Dendritic cell treated with granulocyte-macrophage colony-stimulating factor and Interleukin-4, amounts not matched to agents 40 ng/mL and 50 ng/mL, for 4 days (primary cell): ENCODE measurements around the gene EPHB3.

Experiments used
- H3K27ac Mint-ChIP-seq: one replicate; pipeline ENCODE4 v1.8.0; 2022; ENCODE audit warnings: mild to moderate bottlenecking, mixed read lengths
- H3K27me3 Mint-ChIP-seq: one replicate; pipeline ENCODE4 v1.8.0; 2022; ENCODE audit warnings: mild to moderate bottlenecking, mixed read lengths
- H3K36me3 Mint-ChIP-seq: one replicate; pipeline ENCODE4 v1.8.0; 2022; ENCODE audit warnings: low read depth, mixed read lengths
- H3K4me1 Mint-ChIP-seq: one replicate; pipeline ENCODE4 v1.8.0; 2022; ENCODE audit warnings: low read depth, mixed read lengths
- H3K4me3 Mint-ChIP-seq: one replicate; pipeline ENCODE4 v1.8.0; 2022; ENCODE audit warnings: mild to moderate bottlenecking, moderate library complexity, mixed read lengths
- H3K9me3 Mint-ChIP-seq: one replicate; pipeline ENCODE4 v1.8.0; 2022; ENCODE audit warnings: mixed read lengths
- intact Hi-C: fragments of 100-400 bp; cut with micrococcal nuclease; formaldehyde crosslinking; loops from one replicate; pipeline ENCODE4 v1.15.0; 2022

Gene EPHB3

GRCh38 chr3:184586851-184587250 lies 25.3 kb downstream of the EPHB3 start:
- peaks cover 29% of the 10 kb centered on the region for H3K27me3 Mint-ChIP-seq
- H3K4me3 Mint-ChIP-seq, result no peak overlapping the region
- H3K4me1 Mint-ChIP-seq, result peaks cover 35% of the 10 kb centered on the region
- no peak overlapping the region for H3K27ac Mint-ChIP-seq
- H3K36me3 Mint-ChIP-seq, result peaks cover 6% of the 10 kb centered on the region
- no peaks in the 10 kb centered on the region for H3K9me3 Mint-ChIP-seq
- intact Hi-C loops, result no loop called here

- H3K4me1 Mint-ChIP-seq, result peaks cover 20% of the 10 kb centered on the region
- intact Hi-C loops, result no loop called here
- no peak overlapping the region for H3K4me3 Mint-ChIP-seq
- H3K36me3 Mint-ChIP-seq, result no peaks in the 10 kb centered on the region
- H3K27ac Mint-ChIP-seq, result no peak overlapping the region
- no peaks in the 10 kb centered on the region for H3K9me3 Mint-ChIP-seq
- peaks cover 21% of the 10 kb centered on the region for H3K27me3 Mint-ChIP-seq
These were observed 27.2 kb downstream of the EPHB3 start for GRCh38 chr3:184588776-184589175.

GRCh38 chr3:184590795-184591194 lies 29.2 kb downstream of the EPHB3 start:
- intact Hi-C loops, result no loop called here
- H3K27me3 Mint-ChIP-seq, result peaks cover 19% of the 10 kb centered on the region

GRCh38 chr3:184591789-184592188 lies 30.2 kb downstream of the EPHB3 start:
- no peak overlapping the region for H3K4me3 Mint-ChIP-seq
- H3K36me3 Mint-ChIP-seq, result no peaks in the 10 kb centered on the region
- H3K9me3 Mint-ChIP-seq, result no peaks in the 10 kb centered on the region
- H3K27me3 Mint-ChIP-seq, result peaks cover 20% of the 10 kb centered on the region
- H3K4me1 Mint-ChIP-seq, result peaks cover 11% of the 10 kb centered on the region
- intact Hi-C loops, result no loop called here
- no peak overlapping the region for H3K27ac Mint-ChIP-seq

More at GRCh38 chr3:184590795-184591194, 29.2 kb downstream of the EPHB3 start:
- H3K4me3 Mint-ChIP-seq, result no peak overlapping the region
- H3K4me1 Mint-ChIP-seq, result peaks cover 12% of the 10 kb centered on the region
- no peaks in the 10 kb centered on the region for H3K36me3 Mint-ChIP-seq
- no peak overlapping the region for H3K27ac Mint-ChIP-seq
- H3K9me3 Mint-ChIP-seq, result no peaks in the 10 kb centered on the region

GRCh38 chr3:184592371-184593219 lies 31.0 kb downstream of the EPHB3 start:
- intact Hi-C loops, result no loop called here
- H3K36me3 Mint-ChIP-seq, result no peaks in the 10 kb centered on the region
- H3K4me3 Mint-ChIP-seq, result no peak overlapping the region
- H3K4me1 Mint-ChIP-seq, result peaks cover 6% of the 10 kb centered on the region
- peaks cover 18% of the 10 kb centered on the region for H3K27me3 Mint-ChIP-seq
- peak overlapping the region; percentile 30 for H3K27ac Mint-ChIP-seq
- no peaks in the 10 kb centered on the region for H3K9me3 Mint-ChIP-seq

GRCh38 chr3:184593220-184593927 lies 31.8 kb downstream of the EPHB3 start:
- Mint-ChIP-seq H3K9me3 (no peaks in the 10 kb centered on the region), H3K4me1 (peaks cover 6% of the 10 kb centered on the region), H3K4me3 (no peak overlapping the region)

GRCh38 chr3:184593928-184594303 lies 32.3 kb downstream of the EPHB3 start:
- Mint-ChIP-seq H3K36me3 (no peaks in the 10 kb centered on the region), H3K27ac (no peak overlapping the region), H3K4me3 (no peak overlapping the region), H3K4me1 (peaks cover 6% of the 10 kb centered on the region), H3K27me3 (peaks cover 18% of the 10 kb centered on the region), H3K9me3 (no peaks in the 10 kb centered on the region)
- intact Hi-C loops, result no loop called here

More at GRCh38 chr3:184593220-184593927, 31.8 kb downstream of the EPHB3 start:
- Mint-ChIP-seq H3K27me3 (peaks cover 18% of the 10 kb centered on the region), H3K36me3 (no peaks in the 10 kb centered on the region), H3K27ac (no peak overlapping the region)
- intact Hi-C loops, result no loop called here

GRCh38 chr3:184594371-184595001 lies 32.9 kb downstream of the EPHB3 start:
- intact Hi-C loops, result no loop called here
- H3K4me3 Mint-ChIP-seq, result no peak overlapping the region
- H3K27me3 Mint-ChIP-seq, result peaks cover 20% of the 10 kb centered on the region
- no peaks in the 10 kb centered on the region for H3K36me3 Mint-ChIP-seq
- H3K4me1 Mint-ChIP-seq, result peaks cover 6% of the 10 kb centered on the region
- H3K27ac Mint-ChIP-seq, result no peak overlapping the region
- no peaks in the 10 kb centered on the region for H3K9me3 Mint-ChIP-seq

GRCh38 chr3:184595726-184596125 lies 34.1 kb downstream of the EPHB3 start:
- peaks cover 8% of the 10 kb centered on the region for H3K4me1 Mint-ChIP-seq
- intact Hi-C loops, result no loop called here
- no peaks in the 10 kb centered on the region for H3K36me3 Mint-ChIP-seq
- no peak overlapping the region for H3K27ac Mint-ChIP-seq
- H3K9me3 Mint-ChIP-seq, result no peaks in the 10 kb centered on the region
- no peak overlapping the region for H3K4me3 Mint-ChIP-seq
- peaks cover 29% of the 10 kb centered on the region for H3K27me3 Mint-ChIP-seq

GRCh38 chr3:184596233-184596632 lies 34.6 kb downstream of the EPHB3 start:
- H3K27ac Mint-ChIP-seq, result no peak overlapping the region

GRCh38 chr3:184596886-184597575 lies 35.4 kb downstream of the EPHB3 start:
- Mint-ChIP-seq H3K36me3 (no peaks in the 10 kb centered on the region), H3K4me1 (peaks cover 18% of the 10 kb centered on the region), H3K4me3 (no peak overlapping the region), H3K27ac (no peak overlapping the region), H3K27me3 (peaks cover 38% of the 10 kb centered on the region), H3K9me3 (no peaks in the 10 kb centered on the region)
- intact Hi-C loops, result no loop called here

More at GRCh38 chr3:184596233-184596632, 34.6 kb downstream of the EPHB3 start:
- intact Hi-C loops, result no loop called here
- Mint-ChIP-seq H3K27me3 (peaks cover 34% of the 10 kb centered on the region), H3K4me1 (peaks cover 13% of the 10 kb centered on the region), H3K4me3 (no peak overlapping the region), H3K9me3 (no peaks in the 10 kb centered on the region), H3K36me3 (no peaks in the 10 kb centered on the region)

GRCh38 chr3:184597829-184598573 lies 36.4 kb downstream of the EPHB3 start:
- no peaks in the 10 kb centered on the region for H3K36me3 Mint-ChIP-seq
- H3K27me3 Mint-ChIP-seq, result peaks cover 44% of the 10 kb centered on the region
- H3K27ac Mint-ChIP-seq, result no peak overlapping the region
- peaks cover 27% of the 10 kb centered on the region for H3K4me1 Mint-ChIP-seq
- no peak overlapping the region for H3K4me3 Mint-ChIP-seq
- intact Hi-C loops, result no loop called here
- H3K9me3 Mint-ChIP-seq, result no peaks in the 10 kb centered on the region

- no peak overlapping the region for H3K4me3 Mint-ChIP-seq
- H3K36me3 Mint-ChIP-seq, result no peaks in the 10 kb centered on the region
- H3K4me1 Mint-ChIP-seq, result peaks cover 31% of the 10 kb centered on the region
- H3K27me3 Mint-ChIP-seq, result peaks cover 48% of the 10 kb centered on the region
- intact Hi-C loops, result no loop called here
- no peaks in the 10 kb centered on the region for H3K9me3 Mint-ChIP-seq
- H3K27ac Mint-ChIP-seq, result no peak overlapping the region
These were observed 37.0 kb downstream of the EPHB3 start for GRCh38 chr3:184598574-184598927.
